GM13977 (cell line): ENCODE data around the gene MSANTD3.

Experiments
- DNase-seq: peaks from one replicate; pipeline ENCODE4 v3.0.0; 2012; ENCODE audit warnings: low spot score
- in situ Hi-C: fragments of 300-500 bp; cut with MboI; formaldehyde crosslinking; loops from one replicate; pipeline ENCODE4 v1.12.0; 2022; ENCODE audit warnings: low sequenced_read_pairs, low pct_unique_long_range_greater_than_20kb, mixed read lengths, inconsistent platforms; ENCODE audit not compliant: unreplicated experiment
- TF ChIP-seq, protein P1 (sequence below): IDR thresholded peaks from 2 replicates; pipeline ENCODE4 v1.5.1; 2012; ENCODE audit warnings: mild to moderate bottlenecking, control low read depth; ENCODE audit not compliant: insufficient read depth; ENCODE audit errors: extremely low read depth, missing control alignments

MSANTD3 gene

DNA sequence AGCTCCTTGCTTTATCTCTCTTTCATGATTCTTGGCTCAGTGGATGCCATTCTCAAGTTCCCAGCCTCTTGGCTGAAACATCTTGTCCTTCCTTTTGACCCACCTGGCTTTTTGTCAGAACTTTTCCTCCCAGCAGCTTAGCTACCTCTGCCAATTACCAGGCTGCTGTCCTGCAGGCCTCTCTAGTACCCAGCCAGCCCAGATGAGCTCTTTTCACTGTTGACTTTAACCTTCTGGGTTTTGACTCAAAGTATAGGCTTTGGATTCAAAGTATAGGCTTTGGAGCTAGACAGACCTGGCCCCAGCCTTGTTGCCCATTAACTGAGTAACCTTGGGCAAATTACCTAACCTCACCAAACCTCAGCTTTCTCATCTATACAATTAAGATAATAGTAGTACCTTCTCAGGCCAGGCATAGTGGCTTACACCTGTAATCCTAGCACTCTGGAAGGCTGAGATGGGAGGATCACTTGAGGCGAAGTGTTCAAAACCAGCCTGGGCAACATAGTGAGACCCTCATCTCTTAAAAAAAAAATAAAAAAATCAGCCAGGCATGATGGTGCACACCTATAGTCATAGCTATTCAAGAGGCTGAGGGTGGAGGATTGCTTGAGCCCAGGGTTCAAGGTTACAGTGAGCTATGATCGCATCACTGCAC is 39.4 kb downstream of the MSANTD3 start:
- TF ChIP-seq, protein P1, sequence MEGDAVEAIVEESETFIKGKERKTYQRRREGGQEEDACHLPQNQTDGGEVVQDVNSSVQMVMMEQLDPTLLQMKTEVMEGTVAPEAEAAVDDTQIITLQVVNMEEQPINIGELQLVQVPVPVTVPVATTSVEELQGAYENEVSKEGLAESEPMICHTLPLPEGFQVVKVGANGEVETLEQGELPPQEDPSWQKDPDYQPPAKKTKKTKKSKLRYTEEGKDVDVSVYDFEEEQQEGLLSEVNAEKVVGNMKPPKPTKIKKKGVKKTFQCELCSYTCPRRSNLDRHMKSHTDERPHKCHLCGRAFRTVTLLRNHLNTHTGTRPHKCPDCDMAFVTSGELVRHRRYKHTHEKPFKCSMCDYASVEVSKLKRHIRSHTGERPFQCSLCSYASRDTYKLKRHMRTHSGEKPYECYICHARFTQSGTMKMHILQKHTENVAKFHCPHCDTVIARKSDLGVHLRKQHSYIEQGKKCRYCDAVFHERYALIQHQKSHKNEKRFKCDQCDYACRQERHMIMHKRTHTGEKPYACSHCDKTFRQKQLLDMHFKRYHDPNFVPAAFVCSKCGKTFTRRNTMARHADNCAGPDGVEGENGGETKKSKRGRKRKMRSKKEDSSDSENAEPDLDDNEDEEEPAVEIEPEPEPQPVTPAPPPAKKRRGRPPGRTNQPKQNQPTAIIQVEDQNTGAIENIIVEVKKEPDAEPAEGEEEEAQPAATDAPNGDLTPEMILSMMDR: no peak
- in situ Hi-C loops: no loop called here
- no peak for DNase-seq

DNA sequence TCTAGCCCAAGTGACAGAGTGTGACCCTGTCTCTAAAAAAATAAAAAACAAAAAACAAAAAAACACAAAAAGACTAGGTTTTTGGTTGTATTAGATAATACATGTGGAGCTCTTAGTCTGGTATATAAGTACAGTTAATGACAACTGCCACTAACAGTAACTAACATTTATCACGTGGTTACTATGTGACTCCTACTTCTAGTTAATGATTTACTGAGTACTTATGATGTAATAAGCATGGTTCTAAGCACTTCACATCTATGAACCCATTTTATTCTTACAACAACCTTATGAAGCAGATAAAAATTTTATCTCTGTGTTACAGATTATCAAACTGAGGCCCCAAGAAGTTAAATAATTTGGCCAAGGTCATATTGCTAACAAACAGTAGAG is 39.9 kb downstream of the MSANTD3 start:
- TF ChIP-seq, protein P1: no peak
- no peak for DNase-seq
- in situ Hi-C loops: no loop called here

DNA sequence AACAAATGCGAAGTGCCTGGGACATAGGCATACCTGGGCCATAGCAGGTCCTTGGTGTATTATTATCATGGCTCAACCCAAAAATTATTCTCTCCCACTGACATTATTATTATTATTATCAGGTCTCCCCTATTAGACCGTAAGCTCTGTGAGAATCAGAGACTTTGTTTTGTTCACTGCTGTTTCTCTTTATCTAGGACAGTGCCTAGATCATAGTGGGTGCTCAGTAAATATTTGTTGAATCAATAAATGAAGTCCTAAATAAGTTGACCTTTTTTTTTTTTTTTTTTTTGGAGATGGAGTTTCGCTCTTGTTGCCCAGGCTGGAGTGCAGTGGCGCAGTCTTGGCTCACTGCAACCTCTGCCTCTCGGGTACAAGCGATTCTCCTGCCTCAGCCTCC is 41.1 kb downstream of the MSANTD3 start:
- DNase-seq: no peak
- in situ Hi-C loops: no loop called here
- TF ChIP-seq, protein P1: no peak

DNA sequence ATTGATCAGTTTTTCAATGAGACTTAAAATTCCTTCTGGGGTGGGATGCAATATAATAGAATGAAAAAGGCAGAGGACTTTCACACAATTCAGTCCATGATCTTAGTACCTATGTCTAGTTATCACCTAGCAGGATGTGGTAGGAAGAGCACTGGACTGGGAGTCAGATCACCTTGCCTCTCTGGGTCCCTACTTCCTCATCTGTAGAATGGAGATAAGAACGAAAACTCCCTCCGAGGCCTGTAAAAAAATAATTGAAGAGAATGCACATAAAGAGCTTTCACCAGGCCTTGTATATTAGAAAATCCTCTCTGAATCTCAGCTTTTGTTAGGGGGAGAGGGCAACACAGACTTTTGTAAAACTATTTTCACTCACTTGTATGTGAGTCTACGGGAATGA is 45.3 kb downstream of the MSANTD3 start:
- no peak for DNase-seq
- TF ChIP-seq, protein P1: no peak
- in situ Hi-C loops: no loop called here

DNA sequence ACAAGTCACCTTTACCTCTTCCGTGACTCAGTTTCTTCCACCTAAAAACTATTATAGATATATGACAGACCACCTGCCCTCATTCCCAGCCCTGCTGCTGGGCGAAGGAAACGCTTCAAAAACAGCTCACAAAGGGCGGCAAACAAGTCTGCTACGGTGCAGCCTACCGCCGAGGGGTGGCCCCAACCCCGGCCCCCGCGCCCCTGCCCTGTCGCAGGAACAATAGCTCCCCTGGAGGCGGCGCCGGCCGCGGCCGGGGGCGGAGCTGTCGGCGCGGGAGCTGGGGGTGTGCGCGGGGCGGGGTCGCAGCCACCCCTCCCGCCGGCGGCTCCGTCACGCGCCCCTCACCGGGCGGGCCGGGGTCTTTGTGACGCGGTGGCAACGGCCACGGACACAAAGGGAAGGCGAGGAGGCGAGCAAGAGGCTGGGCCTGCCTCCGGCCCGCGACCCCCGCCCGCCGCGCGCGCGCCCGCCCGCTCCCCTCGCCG is 45.9 kb downstream of the MSANTD3 start, which contains the start of gene TMEFF1:
TMEFF1 (plus strand) TSS at position 362 of the 488 bp plus-strand sequence. CDS start 396 bp downstream, outside the sequence.
- DNase-seq: peak; percentile 86
- in situ Hi-C loops: no loop called here
- TF ChIP-seq, protein P1: no peak

DNA sequence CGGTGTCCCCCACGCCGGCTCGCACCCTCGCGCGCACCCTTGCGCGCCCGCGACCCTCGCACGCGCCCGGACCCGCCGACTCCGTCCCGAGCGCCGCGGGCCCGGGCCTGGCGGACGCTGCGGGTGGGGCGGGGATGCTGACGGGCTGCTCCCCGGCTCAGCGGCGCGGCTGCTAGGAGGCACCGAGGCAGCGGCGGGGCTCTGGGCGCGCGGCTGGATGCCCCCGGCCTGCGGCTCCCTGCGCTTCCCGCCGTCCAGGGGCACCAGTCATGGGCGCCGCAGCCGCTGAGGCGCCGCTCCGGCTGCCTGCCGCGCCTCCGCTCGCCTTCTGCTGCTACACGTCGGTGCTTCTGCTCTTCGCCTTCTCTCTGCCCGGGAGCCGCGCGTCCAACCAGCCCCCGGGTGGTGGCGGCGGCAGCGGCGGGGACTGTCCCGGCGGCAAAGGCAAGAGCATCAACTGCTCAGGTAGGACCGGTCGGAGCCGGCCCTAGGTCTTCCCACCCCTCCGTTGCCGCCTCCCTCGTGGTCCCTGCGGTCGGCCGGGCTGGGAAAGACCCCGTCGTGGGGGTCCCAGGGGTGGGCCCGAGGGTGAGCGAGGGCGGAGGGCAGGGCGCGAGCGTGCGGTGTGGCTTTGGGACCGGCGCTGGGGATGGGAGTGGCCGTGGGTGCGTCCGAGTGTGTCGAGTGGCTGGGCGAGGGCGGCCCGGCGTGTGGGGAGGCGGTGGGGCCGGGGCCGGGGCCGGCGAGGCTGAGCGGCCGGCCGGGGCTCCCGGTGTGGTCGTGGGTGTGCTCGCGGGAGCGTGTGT is 46.5 kb downstream of the MSANTD3 start:
- peak; percentile 69 for DNase-seq
- TF ChIP-seq, protein P1: no peak
- in situ Hi-C loops: no loop called here
